B cell (primary cell): ENCODE data around the gene MCEE.

Source experiments
- CTCF ChIP-seq: fragments of 200-600 bp; IDR thresholded peaks from one replicate; pipeline ENCODE4 v1.8.0; 2022; ENCODE audit warnings: antibody characterized with exemption, mild to moderate bottlenecking
- EZH2 ChIP-seq: IDR thresholded peaks from 2 replicates; pipeline ENCODE4 v1.6.1; 2012; ENCODE audit warnings: borderline replicate concordance, low read depth, mild to moderate bottlenecking, moderate library complexity, low read length; ENCODE audit not compliant: insufficient read depth, poor library complexity, severe bottlenecking

DNA sequence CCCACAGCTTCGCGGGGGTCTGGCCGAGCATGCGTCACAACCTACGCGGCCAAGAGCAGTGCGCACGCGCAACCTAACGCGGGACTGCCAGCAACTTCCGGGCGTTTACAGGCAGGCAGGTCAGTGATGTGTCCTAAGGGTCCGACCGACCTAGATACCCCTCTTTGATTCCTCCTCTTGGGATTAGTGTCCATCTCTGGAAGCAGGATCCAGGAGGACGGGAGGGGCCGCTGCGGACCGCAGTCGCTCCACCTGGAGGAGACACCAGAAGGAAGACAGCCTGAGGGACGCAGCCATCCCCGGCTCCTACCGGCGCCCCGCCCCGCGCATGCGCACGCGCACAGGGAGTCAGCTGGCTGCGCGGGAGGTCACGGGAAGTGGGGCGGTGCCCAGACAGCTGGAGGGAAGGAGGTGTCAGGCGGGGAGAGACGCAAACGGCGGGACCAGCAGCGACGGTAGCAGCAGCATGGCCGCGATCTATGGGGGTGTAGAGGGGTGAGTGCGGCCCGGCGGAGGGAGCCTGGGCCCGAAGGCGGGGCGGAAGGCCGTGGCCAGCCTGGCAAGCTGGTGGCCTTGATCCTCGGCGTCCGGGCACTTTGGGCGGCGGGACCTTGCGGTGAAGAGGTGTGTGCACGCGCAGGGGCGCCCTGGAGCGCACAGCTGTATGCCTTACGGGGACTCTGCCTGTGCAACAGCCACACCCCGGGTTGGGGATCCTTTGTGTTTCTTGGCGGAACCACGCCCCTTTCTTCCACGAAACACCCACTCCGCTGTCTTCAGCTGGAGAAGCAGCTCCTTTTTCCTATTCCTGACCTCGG is 61.6 kb downstream of the MCEE start, which contains the start of gene NAGK:
- no peak for TF ChIP-seq CTCF
- TF ChIP-seq EZH2, result no peak
